ENCODE results near the gene TMEM63C. TPM values are rescaled to one million over a fixed set of nuclear protein-coding genes. Genes with fewer than 3 reads are reported as not detected.

The TMEM63C gene
- total and polyA plus RNA-seq, 2 donors (not counting 1 experiment from before 2014, with no cell fraction given): 0.63 to 3.2 TPM

DNA sequence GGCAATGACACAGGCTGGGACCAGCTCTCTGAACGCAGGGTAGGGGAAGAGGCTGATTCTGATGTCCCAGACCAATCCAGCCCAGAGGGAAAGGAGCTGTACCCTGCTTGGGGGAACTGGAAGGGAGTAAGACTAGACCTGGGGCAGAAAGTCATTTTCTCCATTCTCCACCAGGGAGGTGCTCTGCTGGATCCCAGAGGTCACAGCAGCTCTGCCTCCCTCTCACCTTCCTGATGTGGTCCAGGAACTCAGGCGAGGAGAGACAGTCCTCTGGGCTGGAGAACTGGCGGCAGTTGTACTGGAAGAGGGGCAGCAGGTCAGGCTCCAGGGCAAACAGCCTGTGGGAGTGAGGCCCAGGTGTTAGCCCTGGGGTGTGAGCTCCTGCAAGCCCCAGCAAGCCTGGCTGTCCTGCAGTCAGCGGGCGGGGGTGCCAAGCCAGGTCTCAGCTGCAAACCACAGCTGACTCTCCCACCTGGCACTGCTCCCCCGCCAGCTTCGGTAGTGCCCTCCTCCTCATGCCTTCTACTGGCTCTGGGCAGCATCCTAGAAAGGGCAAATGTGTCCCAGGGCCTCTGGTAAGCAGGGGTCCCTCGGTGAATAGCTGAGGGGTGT lies 87.5 kb downstream of the TMEM63C start:
- POLR2A ChIA-PET: no interaction called here
- Mint-ChIP-seq H3K27ac (no peak overlapping the region), H3K4me3 (no peak overlapping the region), H3K9me3 (ENCODE audit: insufficient read depth) (no peaks in the 10 kb centered on the region), H3K4me1 (peaks cover 17% of the 10 kb centered on the region), H3K27me3 (peaks cover 33% of the 10 kb centered on the region)
- Histone ChIP-seq H3K27ac (ENCODE audit: low read length in 2 of 2) (no peak overlapping the region), H4K20me1 (ENCODE audit: control insufficient read depth, insufficient read depth, low read length, poor library complexity, severe bottlenecking) (no peaks in the 10 kb centered on the region), H3K4me2 (replicated peaks; ENCODE audit: low read depth, low read length, poor library complexity, severe bottlenecking) (no peak overlapping the region), H3K27me3 (replicated peaks in 1 of 4; ENCODE audit: control extremely low read depth in 1 of 4, control insufficient read depth in 3 of 4, insufficient read depth in 4 of 4, low read length in 3 of 4) (peaks cover 0 to 41% (median 8%) of the 10 kb centered on the region in 4 experiments), H2AFZ (ENCODE audit: insufficient read depth, low read depth, low read length, poor library complexity, severe bottlenecking) (no peak overlapping the region), H3K9me3 (ENCODE audit: control extremely low read depth in 1 of 3, control insufficient read depth in 2 of 3, insufficient read depth in 1 of 3, low read length in 2 of 3) (peaks cover 0 to 11% (median 0%) of the 10 kb centered on the region in 3 donors), H3K79me2 (ENCODE audit: control insufficient read depth, insufficient read depth, low read length) (no peaks in the 10 kb centered on the region), H3K36me3 (replicated peaks in 1 of 2; ENCODE audit: control extremely low read depth in 1 of 2, control insufficient read depth in 1 of 2, extremely low read depth in 1 of 2, insufficient read depth in 2 of 2, low read length in 1 of 2) (no peaks in the 10 kb centered on the region), H3K9ac (ENCODE audit: low read length) (no peak overlapping the region), H3K4me1 (ENCODE audit: control insufficient read depth in 2 of 2, insufficient read depth in 2 of 2, low read length in 2 of 2) (peaks cover 5 to 10% of the 10 kb centered on the region in 2 donors), H3K4me3 (ENCODE audit: control extremely low read depth in 1 of 5, extremely low read depth in 1 of 5, insufficient read depth in 1 of 5, low read depth in 2 of 5, low read length in 4 of 5) (no peak overlapping the region)
- TF ChIP-seq, protein P1, sequence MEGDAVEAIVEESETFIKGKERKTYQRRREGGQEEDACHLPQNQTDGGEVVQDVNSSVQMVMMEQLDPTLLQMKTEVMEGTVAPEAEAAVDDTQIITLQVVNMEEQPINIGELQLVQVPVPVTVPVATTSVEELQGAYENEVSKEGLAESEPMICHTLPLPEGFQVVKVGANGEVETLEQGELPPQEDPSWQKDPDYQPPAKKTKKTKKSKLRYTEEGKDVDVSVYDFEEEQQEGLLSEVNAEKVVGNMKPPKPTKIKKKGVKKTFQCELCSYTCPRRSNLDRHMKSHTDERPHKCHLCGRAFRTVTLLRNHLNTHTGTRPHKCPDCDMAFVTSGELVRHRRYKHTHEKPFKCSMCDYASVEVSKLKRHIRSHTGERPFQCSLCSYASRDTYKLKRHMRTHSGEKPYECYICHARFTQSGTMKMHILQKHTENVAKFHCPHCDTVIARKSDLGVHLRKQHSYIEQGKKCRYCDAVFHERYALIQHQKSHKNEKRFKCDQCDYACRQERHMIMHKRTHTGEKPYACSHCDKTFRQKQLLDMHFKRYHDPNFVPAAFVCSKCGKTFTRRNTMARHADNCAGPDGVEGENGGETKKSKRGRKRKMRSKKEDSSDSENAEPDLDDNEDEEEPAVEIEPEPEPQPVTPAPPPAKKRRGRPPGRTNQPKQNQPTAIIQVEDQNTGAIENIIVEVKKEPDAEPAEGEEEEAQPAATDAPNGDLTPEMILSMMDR (IDR thresholded peaks at IDR 0.05): no peak
- no peak for TF ChIP-seq EZH2 (IDR thresholded peaks at IDR 0.05; ENCODE audit: borderline replicate concordance, insufficient read depth, low read depth, low read length, poor library complexity, severe bottlenecking)
- DNase-seq (no peak), ATAC-seq (ENCODE audit: low read depth) (no peak)
- WGBS (ENCODE audit: insufficient coverage): 33% methylated on average over 3 of the region's 8 CpGs
- intact Hi-C loops (cut with micrococcal nuclease): no loop called here
- CTCF ChIA-PET: no interaction called here

DNA sequence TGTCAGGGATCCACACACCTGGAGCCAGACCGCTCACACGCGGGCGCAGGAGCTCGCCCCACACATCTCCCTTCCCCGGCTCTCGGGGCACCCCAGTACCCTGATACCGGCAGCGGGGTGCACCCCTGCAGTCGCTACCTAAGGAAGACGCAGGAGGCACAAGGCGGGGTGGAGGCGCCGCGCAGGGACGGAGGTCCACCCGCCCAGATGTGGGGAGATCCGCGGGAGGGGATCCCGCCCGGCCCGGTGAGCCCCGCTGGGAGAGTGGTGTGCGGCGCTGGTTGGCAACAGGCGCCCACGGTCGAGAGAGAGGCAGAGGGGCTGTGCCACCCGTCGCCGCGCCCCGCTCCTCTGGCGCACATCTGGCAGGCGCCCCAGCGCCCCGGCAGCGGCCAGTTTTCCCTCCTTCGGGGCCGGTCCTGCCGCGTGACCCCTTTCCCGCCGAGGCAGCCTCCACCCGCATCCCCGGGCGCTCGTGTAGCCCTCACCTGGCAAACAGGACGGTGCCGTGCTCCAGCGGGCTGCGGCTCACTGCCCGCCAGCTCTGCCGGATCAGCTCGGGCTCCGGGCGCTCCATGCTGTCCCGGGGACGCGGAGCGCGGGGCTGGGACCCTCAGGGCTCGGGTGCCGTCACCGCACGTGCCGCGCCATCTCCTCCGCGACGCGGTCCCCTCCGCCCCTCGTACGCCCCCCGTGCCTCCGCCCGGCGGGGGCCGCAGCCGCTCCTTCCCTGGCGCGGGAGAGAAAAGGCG lies 88.9 kb downstream of the TMEM63C start:
- ATAC-seq (ENCODE audit: low read depth) (no peak), DNase-seq (no peak)
- H3K4me3 Mint-ChIP-seq: no peak overlapping the region
- H3K4me3 ChIP-seq (ENCODE audit: control extremely low read depth in 1 of 5, extremely low read depth in 1 of 5, insufficient read depth in 1 of 5, low read depth in 2 of 5, low read length in 4 of 5): no peak overlapping the region
- WGBS (ENCODE audit: insufficient coverage): 3% methylated on average over 84 of the region's 84 CpGs
- H3K79me2 ChIP-seq (ENCODE audit: control insufficient read depth, insufficient read depth, low read length): no peaks in the 10 kb centered on the region
- no peaks in the 10 kb centered on the region for H3K36me3 ChIP-seq (replicated peaks in 1 of 2; ENCODE audit: control extremely low read depth in 1 of 2, control insufficient read depth in 1 of 2, extremely low read depth in 1 of 2, insufficient read depth in 2 of 2, low read length in 1 of 2)
- intact Hi-C loops (cut with micrococcal nuclease): no loop called here
- peak overlapping the region; percentile 30 for H3K4me2 ChIP-seq (replicated peaks; ENCODE audit: low read depth, low read length, poor library complexity, severe bottlenecking)
- CTCF ChIA-PET: interaction anchor here (1.0 kb wide), 1 partner anchor 45 kb away, joined by 3 read pairs; no protein-coding TSS in a partner anchor
- H3K9me3 Mint-ChIP-seq (ENCODE audit: insufficient read depth): no peaks in the 10 kb centered on the region
- no peak overlapping the region for H2AFZ ChIP-seq (ENCODE audit: insufficient read depth, low read depth, low read length, poor library complexity, severe bottlenecking)
- peaks cover 12% of the 10 kb centered on the region for H3K4me1 Mint-ChIP-seq
- no peak overlapping the region for H3K9ac ChIP-seq (ENCODE audit: low read length)
- H3K27me3 Mint-ChIP-seq: peaks cover 33% of the 10 kb centered on the region
- no peak overlapping the region for H3K27ac ChIP-seq (ENCODE audit: low read length in 2 of 2)
- H4K20me1 ChIP-seq (ENCODE audit: control insufficient read depth, insufficient read depth, low read length, poor library complexity, severe bottlenecking): no peaks in the 10 kb centered on the region
- H3K9me3 ChIP-seq (ENCODE audit: control extremely low read depth in 1 of 3, control insufficient read depth in 2 of 3, insufficient read depth in 1 of 3, low read length in 2 of 3): peaks cover 0 to 11% (median 0%) of the 10 kb centered on the region in 3 donors
- POLR2A ChIA-PET: no interaction called here
- H3K27me3 ChIP-seq (replicated peaks in 1 of 4; ENCODE audit: control extremely low read depth in 1 of 4, control insufficient read depth in 3 of 4, insufficient read depth in 4 of 4, low read length in 3 of 4): peaks cover 0 to 41% (median 8%) of the 10 kb centered on the region in 4 experiments
- H3K27ac Mint-ChIP-seq: no peak overlapping the region
- peaks cover 0 to 10% of the 10 kb centered on the region in 2 donors for H3K4me1 ChIP-seq (ENCODE audit: control insufficient read depth in 2 of 2, insufficient read depth in 2 of 2, low read length in 2 of 2)
- TF ChIP-seq, protein P1 (IDR thresholded peaks at IDR 0.05): no peak
- no peak for TF ChIP-seq EZH2 (IDR thresholded peaks at IDR 0.05; ENCODE audit: borderline replicate concordance, insufficient read depth, low read depth, low read length, poor library complexity, severe bottlenecking)
